GM18870 (cell line): ENCODE data around the gene MSI2.
"Not testable (repeated sequence)": the region's sequence is repeated elsewhere in the genome, so short reads cannot be mapped to it uniquely, and the experiment has no call there.

Experiments
- ATAC-seq: cut with Tn5 transposase; IDR thresholded peaks from one replicate; pipeline ENCODE4 v1.9.1; 2021; ENCODE audit warnings: moderate library complexity; ENCODE audit not compliant: unreplicated experiment

The MSI2 gene

DNA sequence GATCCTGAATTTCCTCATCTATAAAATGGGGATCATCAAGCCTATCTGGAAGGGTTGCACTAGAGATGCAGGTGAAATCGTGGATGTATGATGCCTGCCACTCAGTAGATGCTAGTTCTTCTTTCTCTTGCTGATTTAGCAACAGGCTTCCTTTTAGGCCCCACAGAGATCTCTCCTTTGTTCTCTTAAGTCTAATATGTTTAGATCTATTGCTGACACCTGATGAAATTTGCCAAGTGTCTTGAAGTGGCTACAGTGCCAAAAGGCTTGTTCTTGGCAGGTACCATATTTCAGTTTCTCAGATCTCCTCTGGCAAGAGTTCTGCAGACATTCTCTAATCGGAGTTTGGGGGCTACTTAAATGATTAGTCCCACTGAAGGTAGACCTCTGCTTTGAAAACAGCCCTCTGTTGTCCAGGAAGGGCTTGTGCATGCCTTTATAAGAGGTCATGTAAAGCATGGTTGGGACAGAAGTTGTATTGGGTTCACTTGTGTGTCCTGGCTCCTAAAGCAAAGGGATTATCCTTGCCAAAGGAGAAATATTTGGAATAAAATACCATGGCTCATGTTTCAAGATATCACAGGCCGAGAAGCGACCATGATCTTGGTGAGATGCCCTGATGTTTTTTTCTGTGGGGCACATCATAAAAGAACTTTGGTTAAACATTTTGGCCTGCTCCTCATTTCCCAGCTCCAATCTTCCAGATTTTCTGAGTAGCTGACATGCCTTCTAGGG is 234.0 kb downstream of the MSI2 start:
- ATAC-seq = no peak

DNA sequence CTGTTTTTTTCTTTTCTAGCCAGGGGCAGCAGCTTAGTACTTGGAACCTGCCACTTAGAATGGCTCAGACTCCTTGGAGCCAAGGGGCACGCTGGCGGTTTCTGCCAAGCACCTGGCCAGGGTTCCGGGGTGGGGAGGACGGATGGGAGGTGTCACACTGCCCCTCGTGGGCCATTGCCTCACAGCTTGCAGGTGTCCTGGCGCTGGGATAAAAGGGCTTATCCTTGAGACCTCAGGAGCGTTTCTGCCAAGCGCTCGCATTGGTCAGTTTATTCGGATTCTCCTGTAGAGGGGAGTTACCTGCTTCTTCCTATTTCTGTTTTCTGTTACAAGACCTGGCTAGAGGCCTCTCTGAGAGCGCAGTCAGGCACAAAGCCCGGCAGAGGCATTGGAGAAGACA is 234.6 kb downstream of the MSI2 start:
- ATAC-seq = no peak

DNA sequence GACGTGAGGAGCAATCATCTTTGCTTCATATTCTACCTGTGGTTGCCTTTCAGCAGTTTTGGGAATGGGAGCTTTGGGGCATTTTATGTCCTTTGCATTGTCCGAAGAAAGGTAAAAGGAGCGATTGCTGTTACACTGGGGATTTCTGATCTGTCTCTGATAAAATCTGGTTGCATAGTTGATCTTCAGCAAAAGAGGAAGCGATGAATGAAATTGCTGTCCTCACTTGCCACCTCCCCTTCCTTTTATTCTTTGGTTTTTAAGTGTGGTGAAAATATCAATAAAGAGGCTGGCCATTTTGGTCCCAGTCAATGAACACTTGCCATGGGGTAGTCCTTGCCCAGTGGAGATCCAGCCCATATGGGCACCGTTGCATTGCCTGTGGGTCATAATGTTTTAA is 236.8 kb downstream of the MSI2 start:
- ATAC-seq = no peak

DNA sequence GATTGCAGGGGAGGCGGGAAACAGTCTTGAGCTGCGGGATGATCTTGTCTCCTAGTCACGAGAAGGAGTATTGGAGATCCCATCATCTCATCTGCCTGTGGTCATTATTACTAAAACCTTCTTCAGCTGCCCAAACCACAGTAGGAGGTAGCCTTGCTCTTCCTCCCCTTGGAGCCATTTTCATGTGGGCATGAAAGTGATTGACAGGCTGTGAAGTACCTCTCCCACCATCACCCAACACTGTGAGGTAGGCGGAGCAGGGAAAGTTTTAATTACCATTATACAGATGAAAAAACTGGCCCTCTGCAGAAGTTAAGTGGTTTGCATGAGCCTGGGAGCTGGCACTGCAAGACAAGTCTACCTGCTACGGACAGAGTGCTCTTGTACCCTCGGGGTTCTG is 237.3 kb downstream of the MSI2 start:
- no peak for ATAC-seq

DNA sequence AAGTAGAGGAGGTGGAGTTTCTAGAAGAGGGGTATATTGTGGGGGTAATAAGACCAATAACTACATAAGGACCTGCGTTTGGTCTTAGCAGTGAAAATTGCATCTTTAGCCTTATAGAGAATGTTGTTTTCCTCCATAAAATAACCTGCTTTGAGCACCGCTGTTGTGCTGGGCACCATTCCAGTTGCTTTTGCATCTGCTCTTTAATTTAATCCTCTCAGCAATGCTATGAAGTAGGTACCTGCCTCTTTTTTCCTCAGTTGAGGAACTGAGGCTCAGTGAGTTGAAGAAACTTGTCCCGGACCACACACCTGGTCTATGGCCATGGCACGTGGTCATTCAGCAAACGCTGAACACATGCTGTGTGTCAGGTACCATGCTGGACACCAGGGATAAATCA is 238.1 kb downstream of the MSI2 start:
- no peak for ATAC-seq

DNA sequence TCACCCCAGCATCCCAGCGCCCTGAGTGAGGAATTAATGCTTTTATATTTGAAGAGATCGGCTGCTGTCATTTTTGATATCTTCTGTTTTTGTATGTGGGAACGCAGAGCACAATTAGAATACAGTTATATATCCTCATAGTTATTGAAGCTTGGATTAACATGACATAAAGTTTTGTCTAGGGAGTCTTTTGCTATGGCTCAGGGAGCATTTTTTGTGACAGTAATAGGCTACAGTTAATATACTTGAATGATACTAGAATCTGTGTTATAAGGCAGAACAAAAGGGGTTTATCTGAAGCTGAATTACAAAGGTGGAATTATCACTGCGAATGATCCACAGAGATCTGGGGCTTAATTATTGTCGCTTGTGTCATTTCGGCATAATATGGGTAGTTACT is 239.4 kb downstream of the MSI2 start:
- no peak for ATAC-seq

DNA sequence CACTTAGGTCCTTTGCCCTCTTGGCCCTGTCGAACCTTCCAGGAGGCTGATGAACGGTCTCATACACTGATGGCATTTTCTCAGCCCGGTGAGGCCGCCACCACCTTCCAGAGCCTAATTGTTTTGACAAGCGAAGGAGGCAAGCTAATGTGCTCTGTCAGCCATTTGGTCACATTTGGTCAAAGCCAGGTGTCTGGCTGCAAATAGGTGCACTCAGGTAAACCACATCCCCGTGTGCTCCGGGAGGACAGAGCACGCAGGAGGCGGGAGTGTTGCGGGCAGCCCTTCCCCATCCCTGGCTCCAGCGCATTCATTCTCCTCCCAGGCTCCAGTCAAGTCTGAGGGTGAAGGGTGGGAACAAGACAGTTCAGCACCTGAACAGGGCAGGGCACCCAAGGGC is 240.1 kb downstream of the MSI2 start:
- no peak for ATAC-seq

DNA sequence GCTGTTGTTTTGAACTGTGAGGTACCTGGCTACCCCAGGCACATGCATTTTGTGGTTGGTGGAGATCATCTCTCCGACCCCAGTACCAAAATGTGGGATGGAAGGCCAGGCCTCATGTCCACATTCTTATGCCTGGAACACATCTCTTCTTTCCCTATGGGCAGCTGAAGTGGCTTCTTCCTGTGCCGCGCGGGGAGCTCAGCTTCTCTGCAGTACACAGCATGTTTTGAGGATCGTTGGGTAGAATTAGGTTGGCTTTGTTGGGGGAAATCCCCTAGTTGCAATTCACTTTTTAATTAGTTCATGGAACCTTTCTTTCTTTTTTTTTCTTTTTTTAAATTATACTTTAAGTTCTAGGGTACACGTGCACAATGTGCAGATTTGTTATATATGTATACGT is 242.1 kb downstream of the MSI2 start:
- ATAC-seq = no peak

DNA sequence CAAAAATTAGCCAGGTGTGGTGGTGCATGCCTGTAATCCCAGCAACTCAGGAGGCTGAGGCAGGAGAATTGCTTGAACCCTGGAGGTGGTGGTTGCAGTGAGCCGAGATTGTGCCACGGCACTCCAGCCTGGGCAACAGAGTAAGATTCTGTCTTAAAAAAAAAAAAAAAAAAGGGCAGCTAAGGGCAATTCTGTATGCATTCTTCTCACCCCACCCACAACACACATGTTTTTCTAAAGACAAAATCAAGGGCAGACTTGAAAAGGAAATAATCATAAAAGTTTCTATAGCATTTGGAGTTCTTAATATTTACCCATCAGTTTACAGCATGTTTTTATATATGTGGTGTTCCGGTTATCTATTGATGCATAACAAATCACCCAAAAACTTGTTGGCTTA is 242.9 kb downstream of the MSI2 start:
- not testable (repeated sequence) for ATAC-seq

DNA sequence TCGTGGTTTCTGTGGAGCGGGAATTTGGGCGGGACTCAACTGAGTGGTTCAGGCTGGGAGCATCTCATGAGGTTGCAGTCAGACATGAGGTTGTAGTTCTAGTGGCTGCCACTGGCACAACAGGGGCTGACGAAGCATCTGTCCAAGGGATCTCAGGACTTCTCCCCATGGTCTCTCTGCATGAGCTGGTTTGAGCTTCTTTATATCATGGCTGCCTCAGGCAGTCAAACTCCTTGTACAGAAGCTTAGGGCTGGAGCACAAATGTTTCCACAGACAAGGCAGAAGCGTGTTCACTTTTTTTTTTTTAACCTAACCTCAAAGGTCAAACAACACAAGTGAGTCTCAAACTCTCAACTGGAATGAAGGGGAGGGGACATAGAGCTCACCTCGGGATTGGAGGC is 243.3 kb downstream of the MSI2 start:
- no peak for ATAC-seq

DNA sequence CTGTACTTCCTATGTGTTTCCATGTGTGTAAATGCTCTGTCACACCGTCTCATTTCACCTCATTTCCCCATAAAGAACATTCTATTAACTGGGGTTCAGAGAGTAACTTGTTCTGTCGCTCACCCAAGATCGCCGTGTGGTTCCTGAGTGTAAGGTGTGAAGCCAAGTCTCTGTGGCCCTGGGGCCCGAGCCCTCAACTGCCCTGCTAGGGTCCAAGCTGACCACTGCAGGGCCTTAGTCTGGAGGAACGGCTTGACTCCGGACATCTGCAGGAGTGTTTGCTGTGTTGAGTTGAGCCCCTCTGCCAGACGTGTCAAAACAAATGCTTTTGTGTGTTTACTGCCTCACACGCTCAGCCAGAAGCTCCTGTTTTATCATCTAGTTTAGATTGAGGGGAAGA is 244.7 kb downstream of the MSI2 start:
- ATAC-seq = no peak

DNA sequence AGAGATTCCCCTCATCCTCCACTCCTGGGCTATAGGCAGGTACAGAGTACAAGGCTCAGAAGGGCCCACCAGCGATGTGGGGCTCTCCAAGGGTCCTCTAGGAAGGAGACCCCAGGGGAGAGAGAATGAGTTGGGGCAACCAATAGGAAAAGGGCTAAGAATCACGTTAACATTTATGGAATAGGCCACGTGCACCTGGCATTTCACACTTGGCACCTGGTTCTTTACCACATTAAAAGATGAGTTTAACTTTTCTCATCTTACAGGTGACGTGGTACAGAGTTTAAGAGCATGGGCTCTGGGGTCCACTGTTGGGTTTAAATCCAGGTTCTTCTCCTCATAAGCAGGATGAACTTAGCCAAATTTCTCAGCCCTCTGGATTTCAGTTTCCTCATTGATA is 245.7 kb downstream of the MSI2 start:
- no peak for ATAC-seq

DNA sequence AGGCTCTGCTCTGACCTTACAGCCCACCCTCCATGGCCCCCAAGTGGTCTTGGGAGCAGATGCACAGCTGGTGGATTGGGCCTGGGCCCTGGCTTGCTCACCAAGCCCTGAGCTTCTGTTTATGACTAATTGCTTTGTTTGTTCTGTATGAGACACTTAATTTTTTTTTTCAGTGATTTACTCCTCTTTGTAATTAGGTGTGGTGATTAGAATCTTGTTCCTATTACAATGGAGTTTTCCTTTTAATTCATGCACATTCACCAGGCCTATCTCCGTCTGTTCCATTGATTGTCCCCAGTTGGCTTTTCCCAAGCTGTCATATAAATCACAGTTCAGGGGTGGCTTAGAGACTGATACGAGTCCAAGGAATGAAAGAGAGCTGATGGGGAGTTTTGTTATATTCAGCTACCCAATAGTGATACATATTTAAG is 246.5 kb downstream of the MSI2 start:
- no peak for ATAC-seq

DNA sequence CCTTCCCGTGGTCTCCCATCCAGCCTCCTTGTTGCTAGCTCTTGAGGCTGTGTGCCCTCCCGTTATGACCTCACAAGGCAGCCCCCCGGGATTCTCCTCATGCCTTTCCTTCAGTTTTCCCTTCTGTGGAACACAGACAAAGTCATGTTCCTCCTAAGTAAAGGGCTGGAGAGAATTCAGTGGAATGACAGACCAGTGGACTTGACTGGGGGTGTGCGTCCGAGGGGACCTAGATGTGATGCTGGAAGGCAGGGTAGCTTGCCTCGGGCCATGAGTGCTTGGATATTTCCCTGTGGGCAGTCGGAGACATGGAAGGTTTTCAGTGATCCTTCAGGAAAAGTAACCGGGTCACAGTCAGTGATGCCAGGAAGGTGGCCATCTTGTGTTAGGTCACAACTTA is 247.9 kb downstream of the MSI2 start:
- no peak for ATAC-seq

DNA sequence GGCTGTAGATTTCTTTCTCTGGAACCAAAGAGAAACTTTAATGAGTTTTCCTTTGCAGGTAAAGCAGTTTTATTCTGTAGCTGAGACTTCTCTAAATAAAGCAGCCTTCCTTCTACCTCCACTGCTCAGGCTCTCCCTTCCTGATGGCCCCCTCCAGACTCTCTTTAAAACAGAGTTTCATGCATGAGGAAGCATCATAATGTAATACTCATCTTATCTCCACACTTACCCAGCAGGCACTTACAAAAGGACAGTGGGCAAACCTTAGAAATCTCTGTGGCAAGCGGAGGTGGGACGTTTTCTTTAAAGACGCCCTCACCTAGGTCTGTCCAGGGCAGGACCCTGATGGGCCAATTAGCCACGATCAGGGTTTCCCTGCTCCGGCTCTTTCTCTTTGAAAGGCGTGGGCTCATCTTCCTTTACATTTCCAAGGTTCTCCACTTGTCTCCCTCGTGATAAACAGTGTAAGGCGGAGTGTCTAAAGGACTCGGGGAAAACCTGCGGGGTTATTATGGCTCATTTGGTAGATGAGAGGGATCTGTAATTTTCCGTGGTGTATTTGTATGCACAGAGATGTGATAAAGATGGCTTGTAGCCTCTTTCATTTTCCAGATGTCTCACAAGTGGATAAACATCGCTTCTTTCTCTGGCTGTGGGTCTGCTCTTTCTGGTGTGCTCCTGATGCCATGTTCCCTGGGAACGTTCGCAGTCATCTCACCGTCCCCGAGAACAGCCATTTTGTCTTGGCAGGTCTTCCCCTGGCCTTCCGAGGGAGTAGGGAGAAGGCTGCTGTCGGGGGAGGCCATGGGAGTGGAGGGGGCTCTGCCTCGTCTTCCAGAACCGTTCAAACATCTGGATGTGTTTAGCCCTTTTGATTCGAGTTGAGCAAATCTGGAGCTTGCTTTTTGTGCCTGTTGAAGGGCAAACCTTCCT is 249.8 kb downstream of the MSI2 start:
- no peak for ATAC-seq

DNA sequence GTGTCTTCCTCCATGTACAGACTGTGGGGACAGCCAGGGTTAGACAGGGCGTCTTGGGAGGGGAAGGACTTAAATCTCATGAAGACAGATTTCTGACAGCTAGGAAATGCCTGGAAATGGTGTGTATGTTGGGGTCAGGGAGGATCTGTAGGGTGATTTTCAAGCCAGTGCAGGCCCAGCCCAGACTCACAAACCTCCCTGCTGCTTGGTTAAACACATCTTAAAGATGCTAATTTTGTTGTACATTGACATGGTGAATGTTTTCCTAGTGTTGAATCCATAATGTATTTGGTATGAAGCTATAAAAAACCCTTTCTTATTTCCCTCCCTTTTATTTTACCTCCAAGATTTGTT is 250.4 kb downstream of the MSI2 start:
- ATAC-seq = no peak

DNA sequence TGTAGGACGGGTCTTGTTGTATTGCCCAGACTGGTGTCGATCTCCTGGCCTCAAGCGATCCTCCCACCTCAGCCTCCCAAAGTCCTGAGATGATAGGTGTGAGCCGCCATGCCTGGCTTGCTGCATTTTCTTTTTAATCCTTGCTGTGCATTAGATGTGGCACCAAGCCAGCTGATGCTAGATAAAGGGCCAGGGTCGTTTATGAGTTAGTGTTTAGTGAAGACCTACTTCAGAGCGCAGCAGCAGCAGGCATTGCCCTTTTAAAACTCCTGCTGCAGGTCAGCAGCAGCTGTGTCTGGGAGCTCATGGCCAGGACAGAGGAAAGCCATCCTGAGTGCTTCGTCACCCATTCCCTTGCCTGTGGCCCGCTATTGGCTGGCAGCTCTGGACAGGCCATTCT is 251.5 kb downstream of the MSI2 start:
- no peak for ATAC-seq

DNA sequence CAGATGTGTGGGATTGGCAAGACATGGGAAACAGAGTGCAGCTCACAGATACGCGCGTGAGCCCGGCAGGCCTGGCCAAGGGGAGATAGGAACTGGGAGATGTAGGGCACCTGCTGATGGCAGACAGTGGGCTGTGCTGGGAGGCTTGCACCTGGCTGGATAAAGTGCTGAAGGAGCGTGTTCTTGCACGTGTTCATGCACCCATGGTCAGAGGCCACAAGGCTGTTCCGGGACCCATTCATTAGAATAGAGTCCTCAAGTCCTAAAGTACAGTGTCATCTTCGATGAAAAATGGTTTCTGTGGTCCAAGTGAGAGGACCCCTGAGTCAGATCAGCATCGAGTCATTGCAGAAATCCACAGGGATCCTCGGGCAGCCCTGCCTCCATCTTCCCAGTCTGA is 252.3 kb downstream of the MSI2 start:
- ATAC-seq = no peak

DNA sequence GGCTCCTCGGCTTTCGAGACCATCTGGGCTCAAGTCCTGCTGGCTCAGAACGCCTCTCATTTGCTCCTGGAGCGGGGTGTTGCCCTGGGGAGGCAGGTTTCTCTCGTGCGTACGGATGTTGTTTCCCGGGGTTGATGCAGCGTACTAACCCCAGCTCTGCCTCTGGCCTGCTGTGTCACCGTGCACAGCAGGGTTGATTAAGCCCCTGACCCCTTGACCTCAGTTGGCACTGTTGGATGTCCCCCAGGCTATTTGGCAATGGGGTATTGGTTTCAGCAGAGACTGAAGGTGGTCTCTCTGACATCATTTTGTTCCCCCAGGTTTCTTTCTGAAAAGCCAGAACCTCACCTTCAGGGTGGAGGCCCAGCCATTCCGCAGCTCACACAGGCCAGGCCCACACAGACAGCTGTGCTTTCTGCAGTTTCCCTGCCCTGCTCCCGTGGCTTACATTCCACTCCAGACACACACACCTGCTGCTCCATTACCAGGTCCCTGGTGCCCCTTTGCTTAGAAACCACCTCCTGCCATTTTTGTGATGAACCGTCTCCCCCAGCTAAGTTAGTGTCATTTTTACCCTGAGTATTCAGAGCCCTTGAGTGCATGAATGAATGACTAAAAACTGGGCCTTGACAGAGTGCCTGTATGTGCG is 255.3 kb downstream of the MSI2 start:
- ATAC-seq = no peak

DNA sequence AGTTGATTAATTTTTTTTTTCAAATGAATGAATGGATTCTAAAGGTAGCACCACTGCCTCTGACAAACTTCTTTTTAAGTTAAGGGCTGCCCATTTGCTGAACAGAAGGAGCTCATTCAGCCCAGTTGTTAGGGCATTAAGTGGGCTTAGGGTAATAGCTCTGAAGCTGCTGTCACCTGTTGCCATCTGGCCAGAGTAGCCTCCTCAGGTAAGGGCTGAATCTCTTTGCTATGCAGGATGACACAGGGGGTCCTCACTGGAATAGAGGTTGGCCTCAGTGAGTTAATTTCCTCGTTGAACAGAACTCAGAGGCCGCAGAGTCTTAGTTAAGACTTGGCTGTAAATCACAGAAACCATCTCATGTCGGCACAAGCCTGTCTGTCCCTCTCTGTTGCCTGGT is 255.9 kb downstream of the MSI2 start:
- no peak for ATAC-seq

DNA sequence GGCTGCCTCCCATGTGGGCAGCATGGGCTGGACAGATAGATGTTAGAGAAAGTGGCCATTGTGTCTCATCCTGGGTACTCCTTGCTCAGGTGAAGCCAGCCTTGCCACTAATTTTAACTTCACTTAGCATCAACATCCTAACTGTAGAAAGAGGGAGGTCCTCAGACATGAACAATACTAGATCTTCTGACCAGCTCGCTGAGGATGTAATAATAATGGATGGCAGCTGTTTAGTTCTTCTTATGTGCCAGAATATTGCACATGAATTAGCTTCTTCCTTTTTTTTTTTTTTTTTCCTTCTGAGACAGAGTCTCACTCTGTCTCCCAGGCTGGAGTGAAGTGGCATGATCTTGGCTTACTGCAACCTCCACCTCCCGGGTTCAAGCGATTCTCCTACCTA is 256.4 kb downstream of the MSI2 start:
- no peak for ATAC-seq

DNA sequence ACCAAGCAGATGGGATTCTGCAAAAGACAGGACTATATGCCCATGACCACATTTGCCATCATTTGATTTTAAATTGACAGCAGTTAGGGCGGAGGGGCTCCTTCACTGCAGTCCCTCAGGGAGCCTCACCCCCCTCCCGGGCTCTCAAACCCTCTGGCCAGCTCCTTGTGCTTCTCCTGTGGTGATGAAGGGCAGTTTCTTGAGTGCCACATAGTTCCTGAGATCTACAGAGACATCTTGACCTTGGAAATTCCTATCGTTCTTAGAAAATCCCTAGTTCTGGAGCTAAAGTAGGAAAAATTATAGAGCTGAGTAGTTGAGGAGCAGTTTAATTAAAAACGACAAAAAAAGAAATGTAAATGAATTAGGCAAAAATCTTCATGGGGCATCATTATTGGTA is 257.2 kb downstream of the MSI2 start:
- no peak for ATAC-seq
